Activated CD8-positive, alpha-beta T cell treated with anti-CD3 and anti-CD28 coated beads, Interleukin-2, amount 10 ng/mL, durations not matched to agents 7 days and 5 days (primary cell): ENCODE results near the gene CABP1. TPM values are rescaled to one million over a fixed set of nuclear protein-coding genes. Genes with fewer than 3 reads are reported as not detected.

Experiments used
- ATAC-seq: fragments of 150-1000 bp; cut with Tn5 transposase; one replicate; pipeline ENCODE4 v1.10.0; 2021; ENCODE audit warnings: moderate library complexity
- CTCF ChIA-PET: fragments of 350-600 bp; sonication (Branson Sonifier 250); formaldehyde crosslinking; loops from one replicate; lab custom pipeline; 2021; ENCODE audit warnings: antibody characterized with exemption; lab: Charles Lee
- POLR2A ChIA-PET: fragments of 350-600 bp; sonication (Branson Sonifier 250); formaldehyde crosslinking; loops from one replicate; lab custom pipeline; 2021; ENCODE audit warnings: antibody characterized with exemption; lab: Charles Lee
- DNase-seq: peaks from one replicate; pipeline ENCODE4 v3.0.0-alpha.2; 2020
- H3K27ac Mint-ChIP-seq: one replicate; pipeline ENCODE4 v1.8.0; 2021; ENCODE audit warnings: mild to moderate bottlenecking, mixed read lengths
- H3K27me3 Mint-ChIP-seq: one replicate; pipeline ENCODE4 v1.8.0; 2021; ENCODE audit warnings: low read depth, mixed read lengths
- H3K36me3 Mint-ChIP-seq: one replicate; pipeline ENCODE4 v1.8.0; 2021; ENCODE audit warnings: low read depth, mixed read lengths
- H3K4me1 Mint-ChIP-seq: one replicate; pipeline ENCODE4 v1.8.0; 2021; ENCODE audit warnings: low read depth, mixed read lengths
- H3K4me3 Mint-ChIP-seq: one replicate; pipeline ENCODE4 v1.8.0; 2021; ENCODE audit warnings: mild to moderate bottlenecking, mixed read lengths
- H3K9me3 Mint-ChIP-seq: one replicate; pipeline ENCODE4 v1.8.0; 2022; ENCODE audit warnings: mixed read lengths; ENCODE audit not compliant: insufficient read depth
- total RNA-seq, 2 experiments: library from RNA; stranded (reverse); gene quantifications; one replicate each; pipeline ENCODE4 v1.2.3, GENCODE V29; 2021

Gene CABP1
- total RNA-seq, 2 experiments from 2014 or later = 0.34 TPM; not detected in 1

- no peaks in the 10 kb centered on the region for H3K36me3 Mint-ChIP-seq
- CTCF ChIA-PET = interaction anchor here (1.1 to 1.5 kb wide), 3 partner anchors 17 to 88 kb away, joined by 3 to 5 read pairs (median 4); no protein-coding TSS in a partner anchor
- H3K4me3 Mint-ChIP-seq = no peak overlapping the region
Measured at GRCh38 chr12:120670667-120671066, 30.2 kb downstream of the CABP1 start.

GRCh38 chr12:120674097-120674636 lies 33.7 kb downstream of the CABP1 start:
- POLR2A ChIA-PET = no interaction called here

More at GRCh38 chr12:120670667-120671066, 30.2 kb downstream of the CABP1 start:
- Mint-ChIP-seq H3K27ac (no peak overlapping the region), H3K9me3 (no peaks in the 10 kb centered on the region), H3K27me3 (peaks cover 4% of the 10 kb centered on the region), H3K4me1 (no peaks in the 10 kb centered on the region)
- ATAC-seq = no peak
- POLR2A ChIA-PET = no interaction called here
- no peak for DNase-seq

GRCh38 chr12:120677765-120678473 lies 37.5 kb downstream of the CABP1 start:
- no peaks in the 10 kb centered on the region for H3K36me3 Mint-ChIP-seq
- H3K4me3 Mint-ChIP-seq = no peak overlapping the region
- DNase-seq = peak; percentile 46
- peaks cover 4% of the 10 kb centered on the region for H3K27me3 Mint-ChIP-seq
- H3K4me1 Mint-ChIP-seq = peaks cover 33% of the 10 kb centered on the region
- POLR2A ChIA-PET = interaction anchor here (1.5 kb wide), 1 partner anchor 9 kb away, joined by 3 read pairs; the partner anchor contains the start of gene MLEC
- ATAC-seq = peak; percentile 52
- peak overlapping the region; percentile 77 for H3K27ac Mint-ChIP-seq
- CTCF ChIA-PET = interaction anchor here (0.6 to 8.9 kb wide), 4 partner anchors 12 to 451 kb away, joined by 3 to 63 read pairs (median 9); no protein-coding TSS in a partner anchor
- H3K9me3 Mint-ChIP-seq = no peaks in the 10 kb centered on the region

More at GRCh38 chr12:120674097-120674636, 33.7 kb downstream of the CABP1 start:
- DNase-seq = no peak
- ATAC-seq = no peak
- peaks cover 4% of the 10 kb centered on the region for H3K27me3 Mint-ChIP-seq
- peaks cover 20% of the 10 kb centered on the region for H3K4me1 Mint-ChIP-seq
- CTCF ChIA-PET = interaction anchor here (1.0 to 8.9 kb wide), 2 partner anchors 12 to 25 kb away, joined by 3 to 63 read pairs; no protein-coding TSS in a partner anchor
- no peaks in the 10 kb centered on the region for H3K9me3 Mint-ChIP-seq
- no peak overlapping the region for H3K4me3 Mint-ChIP-seq
- H3K27ac Mint-ChIP-seq = no peak overlapping the region
- H3K36me3 Mint-ChIP-seq = no peaks in the 10 kb centered on the region

GRCh38 chr12:120678572-120678971 lies 38.1 kb downstream of the CABP1 start:
- CTCF ChIA-PET = interaction anchor here (0.6 to 8.9 kb wide), 4 partner anchors 11 to 98 kb away, joined by 3 to 63 read pairs (median 9); no protein-coding TSS in a partner anchor
- H3K27me3 Mint-ChIP-seq = peaks cover 4% of the 10 kb centered on the region
- H3K4me3 Mint-ChIP-seq = no peak overlapping the region
- POLR2A ChIA-PET = interaction anchor here (1.5 kb wide), 1 partner anchor 8 kb away, joined by 3 read pairs; the partner anchor contains the start of gene MLEC
- H3K9me3 Mint-ChIP-seq = no peaks in the 10 kb centered on the region
- H3K27ac Mint-ChIP-seq = peak overlapping the region; percentile 77
- H3K4me1 Mint-ChIP-seq = peaks cover 33% of the 10 kb centered on the region
- ATAC-seq = no peak
- DNase-seq = peak; percentile 36
- no peaks in the 10 kb centered on the region for H3K36me3 Mint-ChIP-seq

- no peaks in the 10 kb centered on the region for H3K36me3 Mint-ChIP-seq
- H3K9me3 Mint-ChIP-seq = no peaks in the 10 kb centered on the region
- ATAC-seq = no peak
- CTCF ChIA-PET = interaction anchor here (2.7 to 8.9 kb wide), 2 partner anchors 9 to 32 kb away, joined by 15 to 63 read pairs; no protein-coding TSS in a partner anchor
- peaks cover 4% of the 10 kb centered on the region for H3K27me3 Mint-ChIP-seq
- H3K4me1 Mint-ChIP-seq = peaks cover 42% of the 10 kb centered on the region
- H3K27ac Mint-ChIP-seq = no peak overlapping the region
- DNase-seq = no peak
- peak overlapping the region; percentile 10 for H3K4me3 Mint-ChIP-seq
- POLR2A ChIA-PET = no interaction called here
Measured at GRCh38 chr12:120680165-120680738, 39.8 kb downstream of the CABP1 start.

- H3K9me3 Mint-ChIP-seq = no peaks in the 10 kb centered on the region
- no peak for ATAC-seq
- H3K27me3 Mint-ChIP-seq = no peaks in the 10 kb centered on the region
- ChIA-PET POLR2A (no interaction called here), CTCF (interaction anchor here (0.8 to 1.2 kb wide), 2 partner anchors 36 to 287 kb away, joined by 3 to 4 read pairs; no protein-coding TSS in a partner anchor)
- no peak overlapping the region for H3K27ac Mint-ChIP-seq
- H3K4me3 Mint-ChIP-seq = no peak overlapping the region
- peaks cover 42% of the 10 kb centered on the region for H3K4me1 Mint-ChIP-seq
- no peak for DNase-seq
- H3K36me3 Mint-ChIP-seq = no peaks in the 10 kb centered on the region
Measured at GRCh38 chr12:120684523-120684932, 44.1 kb downstream of the CABP1 start.

- Mint-ChIP-seq H3K27me3 (no peaks in the 10 kb centered on the region), H3K9me3 (no peaks in the 10 kb centered on the region), H3K4me3 (peak overlapping the region; percentile 84), H3K36me3 (no peaks in the 10 kb centered on the region), H3K4me1 (peaks cover 43% of the 10 kb centered on the region), H3K27ac (peak overlapping the region; percentile 81)
- ATAC-seq (no peak), DNase-seq (no peak)
- ChIA-PET POLR2A (no interaction called here), CTCF (interaction anchor here (1.2 to 10.4 kb wide), 4 partner anchors 25 to 103 kb away, joined by 3 to 98 read pairs (median 23); partner anchors contain the start of genes POP5 and UNC119B)
Measured at GRCh38 chr12:120685522-120685921, 45.1 kb downstream of the CABP1 start.

- H3K36me3 Mint-ChIP-seq = no peaks in the 10 kb centered on the region
- ATAC-seq (peak; percentile 79), DNase-seq (peak; percentile 99)
- H3K27ac Mint-ChIP-seq = peak overlapping the region; percentile 81
- CTCF ChIA-PET = interaction anchor here (0.6 to 10.4 kb wide), 7 partner anchors 12 to 384 kb away, joined by 3 to 98 read pairs (median 3); partner anchors contain the start of genes POP5, SIRT4 and UNC119B
- H3K27me3 Mint-ChIP-seq = no peaks in the 10 kb centered on the region
- H3K9me3 Mint-ChIP-seq = no peaks in the 10 kb centered on the region
- H3K4me3 Mint-ChIP-seq = peak overlapping the region; percentile 84
- POLR2A ChIA-PET = interaction anchor here (1.0 to 1.4 kb wide), 4 partner anchors 8 to 393 kb away, joined by 3 to 5 read pairs (median 3); partner anchors contain the start of gene RNU4-1
- H3K4me1 Mint-ChIP-seq = peaks cover 47% of the 10 kb centered on the region
Measured at GRCh38 chr12:120686151-120686689, 45.8 kb downstream of the CABP1 start.

GRCh38 chr12:120686690-120687577 lies 46.5 kb downstream of the CABP1 start, which contains the start of gene MLEC:
TSS of gene MLEC (plus strand) at chr12:120687149. CDS start at chr12:120687297, 148 bp downstream.
- DNase-seq (peak; percentile 99), ATAC-seq (peak; percentile 87)
- H3K27ac Mint-ChIP-seq = peak within 1 kb of the TSS; percentile 81
- no peaks in the 10 kb centered on the region for H3K9me3 Mint-ChIP-seq
- H3K4me3 Mint-ChIP-seq = peak within 1 kb of the TSS; percentile 93
- peaks cover 54% of the 10 kb centered on the region for H3K4me1 Mint-ChIP-seq
- H3K36me3 Mint-ChIP-seq = no peaks in the 10 kb centered on the region
- ChIA-PET POLR2A (interaction anchor here (0.6 to 1.7 kb wide), 6 partner anchors 9 to 394 kb away, joined by 3 to 5 read pairs (median 3); partner anchors contain the start of genes COQ5 and RNU4-1), CTCF (interaction anchor here (0.6 to 10.4 kb wide), 9 partner anchors 13 to 384 kb away, joined by 3 to 98 read pairs (median 3); partner anchors contain the start of genes POP5, SIRT4 and UNC119B)
- H3K27me3 Mint-ChIP-seq = no peaks in the 10 kb centered on the region
